GM12892 (cell line): ENCODE data around the gene GLE1.

Experiments
- POLR2A ChIP-seq: IDR thresholded peaks from 2 replicates; pipeline ENCODE4 v1.6.1; 2011; ENCODE audit warnings: low read depth, low read length, control low read depth
- POLR2AphosphoS5 ChIP-seq: IDR thresholded peaks from 2 replicates; pipeline ENCODE4 v1.6.1; 2011; ENCODE audit warnings: low read depth, low read length, control low read depth
- TAF1 ChIP-seq: IDR thresholded peaks from 2 replicates; pipeline ENCODE4 v1.6.1; 2011; ENCODE audit warnings: low read depth, mild to moderate bottlenecking, control low read depth, low read length, borderline replicate concordance

DNA sequence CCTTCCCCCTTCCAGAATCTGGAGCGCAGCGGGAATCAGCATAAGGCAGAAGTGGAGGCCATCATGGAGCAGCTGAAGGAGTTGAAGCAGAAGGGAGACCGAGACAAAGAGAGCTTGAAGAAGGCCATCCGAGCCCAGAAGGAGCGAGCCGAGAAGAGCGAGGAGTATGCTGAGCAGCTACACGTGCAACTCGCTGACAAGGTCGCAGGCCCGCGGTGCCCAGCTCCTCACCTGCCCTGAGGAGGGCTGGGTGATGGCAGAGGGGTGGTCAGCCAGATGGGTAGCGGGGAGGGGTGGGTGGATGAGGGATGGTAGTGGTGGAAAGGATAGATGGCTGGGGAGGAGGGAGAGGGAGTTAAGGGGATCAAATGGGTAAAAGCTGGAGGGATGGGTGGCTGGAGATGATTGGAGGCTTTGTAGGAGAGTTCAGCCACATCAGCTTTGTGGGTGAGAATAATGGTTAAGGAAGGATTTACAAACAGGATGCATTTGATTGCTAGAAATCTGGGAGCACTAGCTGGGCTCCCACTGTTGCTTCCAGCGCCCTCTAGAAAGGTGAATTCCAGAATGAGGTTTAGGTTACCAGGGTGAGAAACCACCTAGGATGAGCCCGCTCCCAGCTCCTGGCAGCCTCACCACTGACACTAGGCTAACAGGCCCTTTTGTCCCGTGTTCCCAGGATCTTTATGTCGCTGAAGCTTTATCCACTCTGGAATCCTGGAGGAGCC is 19.7 kb upstream of the GLE1 start:
- TF ChIP-seq POLR2A (no peak), TAF1 (no peak), POLR2AphosphoS5 (no peak)
